DND-41 (cell line): ENCODE data around the gene ASCL2.

Experiments used
- EZH2 ChIP-seq: IDR thresholded peaks from 3 replicates; pipeline ENCODE4 v1.6.1; 2012; ENCODE audit warnings: borderline replicate concordance, low read depth, mild to moderate bottlenecking, moderate library complexity, low read length, inconsistent platforms; ENCODE audit not compliant: severe bottlenecking
- TF ChIP-seq, protein P1 (sequence below): IDR thresholded peaks from 2 replicates; pipeline ENCODE4 v1.5.1; 2012; ENCODE audit warnings: borderline replicate concordance, low read length, moderate library complexity, mild to moderate bottlenecking; ENCODE audit not compliant: poor library complexity, severe bottlenecking; ENCODE audit errors: extremely low read depth

DNA sequence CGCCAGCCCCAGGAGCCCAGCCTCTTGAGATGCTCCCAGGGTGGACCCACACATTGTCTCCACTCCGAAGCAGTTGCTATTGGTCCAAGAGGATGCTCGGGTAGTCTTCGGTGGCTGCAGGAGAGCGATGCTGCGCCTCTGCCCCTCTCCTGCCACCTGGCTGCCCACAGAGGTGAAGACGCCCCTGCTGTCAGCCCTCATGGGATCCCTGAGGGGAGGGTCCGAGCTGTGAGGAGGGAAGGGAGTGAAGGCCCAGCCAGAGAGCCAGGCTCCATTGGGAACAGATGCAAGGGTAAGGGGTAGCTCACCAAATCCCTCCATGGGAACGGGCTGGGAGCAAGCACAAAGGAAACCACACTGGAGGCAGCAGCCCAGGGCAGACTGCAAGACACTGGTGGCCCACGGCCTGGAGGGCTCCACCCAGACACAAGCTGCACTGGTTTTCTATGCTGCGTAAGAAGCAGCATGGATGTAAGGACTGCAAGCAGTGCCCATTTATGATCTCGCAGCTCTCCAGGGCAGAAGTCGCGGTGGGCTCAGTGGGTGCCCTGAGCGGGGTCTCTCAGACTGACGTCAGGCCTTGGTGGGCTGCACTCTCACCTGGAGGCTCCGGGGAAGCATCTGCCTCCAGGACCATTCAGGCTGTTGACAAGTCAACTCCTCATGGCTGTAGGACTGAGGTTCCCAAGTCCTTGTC is 47.1 kb upstream of the ASCL2 start:
- TF ChIP-seq, protein P1, sequence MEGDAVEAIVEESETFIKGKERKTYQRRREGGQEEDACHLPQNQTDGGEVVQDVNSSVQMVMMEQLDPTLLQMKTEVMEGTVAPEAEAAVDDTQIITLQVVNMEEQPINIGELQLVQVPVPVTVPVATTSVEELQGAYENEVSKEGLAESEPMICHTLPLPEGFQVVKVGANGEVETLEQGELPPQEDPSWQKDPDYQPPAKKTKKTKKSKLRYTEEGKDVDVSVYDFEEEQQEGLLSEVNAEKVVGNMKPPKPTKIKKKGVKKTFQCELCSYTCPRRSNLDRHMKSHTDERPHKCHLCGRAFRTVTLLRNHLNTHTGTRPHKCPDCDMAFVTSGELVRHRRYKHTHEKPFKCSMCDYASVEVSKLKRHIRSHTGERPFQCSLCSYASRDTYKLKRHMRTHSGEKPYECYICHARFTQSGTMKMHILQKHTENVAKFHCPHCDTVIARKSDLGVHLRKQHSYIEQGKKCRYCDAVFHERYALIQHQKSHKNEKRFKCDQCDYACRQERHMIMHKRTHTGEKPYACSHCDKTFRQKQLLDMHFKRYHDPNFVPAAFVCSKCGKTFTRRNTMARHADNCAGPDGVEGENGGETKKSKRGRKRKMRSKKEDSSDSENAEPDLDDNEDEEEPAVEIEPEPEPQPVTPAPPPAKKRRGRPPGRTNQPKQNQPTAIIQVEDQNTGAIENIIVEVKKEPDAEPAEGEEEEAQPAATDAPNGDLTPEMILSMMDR, result no peak
- no peak for TF ChIP-seq EZH2
